ENCODE measurements around the gene UBALD1.
A peak's percentile ranks its signal among the peaks of the same experiment; 100 is the strongest.
"Not testable (repeated sequence)": the region's sequence is repeated elsewhere in the genome, so short reads cannot be mapped to it uniquely, and the experiment has no call there.

UBALD1 gene

GRCh38 chr16:4597174-4597573, 17.5 kb downstream of the UBALD1 start:
- no peak for DNase-seq (ENCODE audit: low spot score)

- no peak for DNase-seq (ENCODE audit: low spot score)
Measured at GRCh38 chr16:4594433-4595410, 20.0 kb downstream of the UBALD1 start.

GRCh38 chr16:4593086-4593485, 21.6 kb downstream of the UBALD1 start:
- DNase-seq (ENCODE audit: low spot score): no peak

- DNase-seq (ENCODE audit: low spot score): no peak
Measured at GRCh38 chr16:4591706-4592470, 22.8 kb downstream of the UBALD1 start.

GRCh38 chr16:4591191-4591590, 23.5 kb downstream of the UBALD1 start:
- DNase-seq (ENCODE audit: low spot score): no peak

GRCh38 chr16:4588961-4589360, 25.7 kb downstream of the UBALD1 start:
- DNase-seq (ENCODE audit: low spot score): no peak

- DNase-seq (ENCODE audit: low spot score): no peak
Measured at GRCh38 chr16:4588386-4588785, 26.3 kb downstream of the UBALD1 start.

GRCh38 chr16:4586291-4586690, 28.4 kb downstream of the UBALD1 start:
- no peak for DNase-seq (ENCODE audit: low spot score)

- DNase-seq (ENCODE audit: low spot score): no peak
Measured at GRCh38 chr16:4583906-4584305, 30.8 kb downstream of the UBALD1 start.

GRCh38 chr16:4580250-4580649, 34.4 kb downstream of the UBALD1 start:
- peak; percentile 55 for DNase-seq (ENCODE audit: low spot score)

- DNase-seq (ENCODE audit: low spot score): peak; percentile 8
Measured at GRCh38 chr16:4578961-4579530, 35.6 kb downstream of the UBALD1 start.

GRCh38 chr16:4576008-4576407, 38.7 kb downstream of the UBALD1 start:
- DNase-seq (ENCODE audit: low spot score): no peak

GRCh38 chr16:4574919-4575705, 39.6 kb downstream of the UBALD1 start:
- DNase-seq (ENCODE audit: low spot score): no peak

- DNase-seq (ENCODE audit: low spot score): not testable (repeated sequence)
Measured at GRCh38 chr16:4573926-4574325, 40.8 kb downstream of the UBALD1 start.

- DNase-seq (ENCODE audit: low spot score): no peak
Measured at GRCh38 chr16:4572715-4573114, 42.0 kb downstream of the UBALD1 start.

- DNase-seq (ENCODE audit: low spot score): no peak
Measured at GRCh38 chr16:4570688-4571321, 43.9 kb downstream of the UBALD1 start.

- no peak for DNase-seq (ENCODE audit: low spot score)
Measured at GRCh38 chr16:4570086-4570485, 44.6 kb downstream of the UBALD1 start.

GRCh38 chr16:4566144-4566543, 48.5 kb downstream of the UBALD1 start:
- no peak for DNase-seq (ENCODE audit: low spot score)

GRCh38 chr16:4564661-4565267, 49.9 kb downstream of the UBALD1 start:
- no peak for DNase-seq (ENCODE audit: low spot score)

- DNase-seq (ENCODE audit: low spot score): no peak
Measured at GRCh38 chr16:4561596-4561995, 53.1 kb downstream of the UBALD1 start.

All from AG08396 (cell line).